H1 (cell line): ENCODE results near the gene SSNA1. TPM values are rescaled to one million over a fixed set of nuclear protein-coding genes. Genes with fewer than 3 reads are reported as not detected.

Experiments used
- CTCF ChIA-PET: fragments of 300-600 bp; sonication (Branson Sonifier 250); formaldehyde crosslinking; loops from one replicate; lab custom pipeline; 2021; ENCODE audit not compliant: partially characterized antibody; lab: Charles Lee
- POLR2A ChIA-PET: fragments of 300-600 bp; sonication (Branson Sonifier 250); formaldehyde crosslinking; loops from one replicate; lab custom pipeline; 2021; ENCODE audit warnings: inconsistent platforms; ENCODE audit not compliant: partially characterized antibody; lab: Charles Lee
- DNase-seq, 2 experiments: peaks; one replicate each; pipeline versions ENCODE4 v3.0.0 to v3.0.0-alpha.2; 2010 to 2022; ENCODE audit warnings: low spot score in 2 of 2, low read depth in 1 of 2, mixed read lengths in 1 of 2
- FAIRE-seq: peaks from 2 replicates; lab custom pipeline; 2011; peaks lifted over from hg19 to GRCh38; lab: Jason Lieb, UNC
- H2AFZ ChIP-seq: 2 replicates; pipeline ENCODE4 v1.8.1; 2012; ENCODE audit warnings: low read length, inconsistent platforms
- H2AK5ac ChIP-seq: 2 replicates; pipeline ENCODE4 v1.6.1; 2013; ENCODE audit warnings: low read depth, low read length
- H2BK120ac ChIP-seq: replicated peaks from 2 replicates; pipeline ENCODE3; 2013; ENCODE audit warnings: low read depth, low read length, inconsistent platforms
- H2BK12ac ChIP-seq: 2 replicates; pipeline ENCODE4 v1.6.1; 2013; ENCODE audit warnings: low read depth, low read length
- H2BK15ac ChIP-seq: 2 replicates; pipeline ENCODE4 v1.6.1; 2013; ENCODE audit warnings: low read length
- H2BK20ac ChIP-seq: 2 replicates; pipeline ENCODE4 v1.6.1; 2013; ENCODE audit warnings: low read length
- H2BK5ac ChIP-seq: 2 replicates; pipeline ENCODE4 v1.6.1; 2013; ENCODE audit warnings: low read depth, low read length
- H3K14ac ChIP-seq: 2 replicates; pipeline ENCODE4 v1.6.1; 2013; ENCODE audit warnings: inconsistent platforms; ENCODE audit not compliant: insufficient read length
- H3K18ac ChIP-seq: 2 replicates; pipeline ENCODE4 v1.6.1; 2013; ENCODE audit warnings: low read length; ENCODE audit errors: extremely low read depth
- H3K23ac ChIP-seq: 2 replicates; pipeline ENCODE4 v1.6.1; 2013; ENCODE audit warnings: inconsistent platforms; ENCODE audit not compliant: insufficient read length
- H3K23me2 ChIP-seq: 2 replicates; pipeline ENCODE4 v1.6.1; 2013; ENCODE audit warnings: low read depth, low read length
- H3K27ac ChIP-seq: 2 replicates; pipeline ENCODE4 v1.6.1; 2011; ENCODE audit warnings: low read depth, low read length, inconsistent platforms
- H3K27me3 ChIP-seq, 4 experiments: replicated peaks in 1 of 4; 1 replicate in 1 of 4; 2 replicates in 3 of 4; pipeline versions ENCODE4 v1.6.1 to v1.8.1; 2011 to 2013; ENCODE audit warnings: low read length in 3 of 4, mild to moderate bottlenecking in 3 of 4, inconsistent platforms in 2 of 4, mixed read lengths in 2 of 4, moderate library complexity in 1 of 4; ENCODE audit not compliant: control insufficient read depth in 3 of 4, insufficient read depth in 3 of 4; ENCODE audit errors: extremely low read depth in 1 of 4
- H3K36me3 ChIP-seq, 4 experiments: 2 replicates each; pipeline versions ENCODE4 v1.6.1 to v1.8.1; 2011 to 2013; ENCODE audit warnings: mild to moderate bottlenecking in 4 of 4, low read length in 3 of 4, moderate library complexity in 2 of 4, control low read depth in 1 of 4, inconsistent platforms in 1 of 4; ENCODE audit not compliant: insufficient read depth in 4 of 4, control insufficient read depth in 2 of 4
- H3K4ac ChIP-seq: replicated peaks from 2 replicates; pipeline ENCODE3; 2013; ENCODE audit warnings: low read length, low read depth, mixed read lengths, inconsistent platforms; ENCODE audit not compliant: insufficient read length
- H3K4me1 ChIP-seq, 4 experiments: replicated peaks in 1 of 4; 1 replicate in 1 of 4; 2 replicates in 3 of 4; pipeline versions ENCODE4 v1.6.1 to v1.8.1; 2011 to 2013; ENCODE audit warnings: low read length in 3 of 4, inconsistent platforms in 2 of 4, mixed read lengths in 1 of 4; ENCODE audit not compliant: insufficient read depth in 4 of 4, control insufficient read depth in 3 of 4
- H3K4me2 ChIP-seq, 2 experiments: 2 replicates each; pipeline versions ENCODE4 v1.6.1 to v1.8.1; 2011 to 2013; ENCODE audit warnings: low read depth in 2 of 2, low read length in 2 of 2, control low read depth in 1 of 2, inconsistent platforms in 1 of 2, mild to moderate bottlenecking in 1 of 2; ENCODE audit not compliant: insufficient read depth in 1 of 2
- H3K4me3 ChIP-seq, 4 experiments: fragments of 200-600, 300-600 bp in 1 of 4; sonication (generic), shearing (Covaris generic), sonication (Bioruptor Twin) in 1 of 4; 2 replicates each; pipeline versions ENCODE4 v1.5.1 to v1.8.1; 2011 to 2016; ENCODE audit warnings: low read length in 4 of 4, low read depth in 3 of 4, control low read depth in 2 of 4, inconsistent platforms in 2 of 4, mild to moderate bottlenecking in 2 of 4, mixed read lengths in 1 of 4, moderate library complexity in 1 of 4; ENCODE audit not compliant: insufficient read depth in 2 of 4; ENCODE audit errors: extremely low read depth in 1 of 4
- H3K56ac ChIP-seq: replicated peaks from 2 replicates; pipeline ENCODE3; 2013; ENCODE audit warnings: low read depth, mild to moderate bottlenecking, mixed read lengths, low read length, inconsistent platforms; ENCODE audit not compliant: insufficient read length
- H3K79me1 ChIP-seq: 2 replicates; pipeline ENCODE4 v1.6.1; 2013; ENCODE audit warnings: low read depth, low read length, control low read depth
- H3K79me2 ChIP-seq, 2 experiments: 2 replicates each; pipeline versions ENCODE4 v1.6.1 to v1.8.1; 2012 to 2013; ENCODE audit warnings: low read length in 2 of 2, mild to moderate bottlenecking in 2 of 2, inconsistent platforms in 1 of 2; ENCODE audit not compliant: insufficient read depth in 2 of 2, control insufficient read depth in 1 of 2
- H3K9ac ChIP-seq, 4 experiments: replicated peaks in 1 of 4; 1 replicate in 1 of 4; 2 replicates in 3 of 4; pipeline versions ENCODE4 v1.6.1 to v1.8.1; 2011 to 2013; ENCODE audit warnings: low read depth in 3 of 4, low read length in 3 of 4, control low read depth in 2 of 4, mild to moderate bottlenecking in 2 of 4, moderate library complexity in 2 of 4, inconsistent platforms in 1 of 4; ENCODE audit errors: extremely low read depth in 1 of 4
- H3K9me3 ChIP-seq, 2 experiments: 2 replicates each; pipeline versions ENCODE4 v1.6.1 to v1.8.1; 2012 to 2013; ENCODE audit warnings: mild to moderate bottlenecking in 2 of 2, moderate library complexity in 2 of 2, control low read depth in 1 of 2, inconsistent platforms in 1 of 2, low read depth in 1 of 2, low read length in 1 of 2, mixed read lengths in 1 of 2; ENCODE audit not compliant: insufficient read depth in 2 of 2
- H4K20me1 ChIP-seq, 2 experiments: replicated peaks in 1 of 2; 2 replicates each; pipeline versions ENCODE3 to v1.8.1; 2011 to 2013; ENCODE audit warnings: inconsistent platforms in 2 of 2, low read length in 2 of 2, mild to moderate bottlenecking in 1 of 2; ENCODE audit not compliant: insufficient read depth in 2 of 2, control insufficient read depth in 1 of 2
- H4K5ac ChIP-seq: 2 replicates; pipeline ENCODE4 v1.6.1; 2013; ENCODE audit warnings: low read length, low read depth, mixed read lengths, inconsistent platforms; ENCODE audit not compliant: insufficient read length
- H4K8ac ChIP-seq: 2 replicates; pipeline ENCODE4 v1.8.0; 2013; ENCODE audit warnings: mild to moderate bottlenecking, moderate library complexity, low read length, inconsistent platforms; ENCODE audit not compliant: insufficient read depth; ENCODE audit errors: extremely low read depth
- H4K91ac ChIP-seq: replicated peaks from 2 replicates; pipeline ENCODE3; 2013; ENCODE audit warnings: low read length, mixed read lengths, inconsistent platforms; ENCODE audit not compliant: insufficient read length
- KDM1A ChIP-seq: fragments of 200-600, 300-600 bp; sonication (generic); IDR thresholded peaks from 2 replicates; pipeline ENCODE4 v1.7.1; 2016; ENCODE audit warnings: mild to moderate bottlenecking, low read length, borderline replicate concordance
- POLR2AphosphoS5 ChIP-seq: IDR thresholded peaks from 2 replicates; pipeline ENCODE4 v1.6.1; 2011; ENCODE audit warnings: low read depth, low read length
- SAP30 ChIP-seq: fragments of 300-600 bp; sonication (generic); IDR thresholded peaks from 2 replicates; pipeline ENCODE4 v1.7.1; 2012; ENCODE audit warnings: low read length, moderate library complexity, mild to moderate bottlenecking, inconsistent platforms; ENCODE audit not compliant: insufficient read depth, insufficient replicate concordance
- TBP ChIP-seq: IDR thresholded peaks from 2 replicates; pipeline ENCODE4 v1.6.1; 2011; ENCODE audit warnings: low read depth, low read length, improper control_type of control experiment
- TCF12 ChIP-seq: IDR thresholded peaks from 2 replicates; pipeline ENCODE4 v1.6.1; 2011; ENCODE audit warnings: low read depth, mild to moderate bottlenecking, low read length
- WGBS, 2 experiments: shearing (Covaris generic) in 1 of 2; methylation state at CpG; one replicate each; pipeline versions ENCODE4 v1.1.6 to v1.1.7; 2013 to 2015; ENCODE audit warnings: low lambda C conversion rate in 2 of 2, mixed read lengths in 2 of 2, inconsistent platforms in 1 of 2, low coverage in 1 of 2, missing lambda C conversion rate in 1 of 2; ENCODE audit not compliant: insufficient replicate concordance in 2 of 2, insufficient coverage in 1 of 2, insufficient read length in 1 of 2; ENCODE audit errors: extremely low coverage in 1 of 2, missing lambda C conversion rate in 1 of 2; 5-methylcytosine and 5-hydroxymethylcytosine counted together
- polyA plus RNA-seq, 7 experiments: library from polyadenylated mRNA; depleted of rRNA in 3 of 7; stranded (reverse) in 5 of 7; unstranded in 2 of 7; fragments of >200 nt in 5 of 7; fragments of 200-250 nt in 2 of 7; gene quantifications; 1 replicate in 5 of 7; 2 replicates in 1 of 7; 4 replicates in 1 of 7; pipeline versions ENCODE4 v1.2.1 to v1.2.3, GENCODE V29; 2011 to 2013; ENCODE audit warnings: missing spikeins in 2 of 7, mixed read lengths in 2 of 7
- total RNA-seq: library from RNA; stranded (reverse); fragmentation: NEBNext Ultra II Directional; extraction: Animal tissue kit (Norgen Biotek cat#: 25700); gene quantifications from 2 replicates; pipeline ENCODE4 v1.2.1, GENCODE V29; 2021

Gene SSNA1
- total and polyA plus RNA-seq, 2 of the 8 experiments (the other 6 are each of a cell fraction or from before 2014, with no cell fraction given) = 87.3 to 157 TPM

DNA sequence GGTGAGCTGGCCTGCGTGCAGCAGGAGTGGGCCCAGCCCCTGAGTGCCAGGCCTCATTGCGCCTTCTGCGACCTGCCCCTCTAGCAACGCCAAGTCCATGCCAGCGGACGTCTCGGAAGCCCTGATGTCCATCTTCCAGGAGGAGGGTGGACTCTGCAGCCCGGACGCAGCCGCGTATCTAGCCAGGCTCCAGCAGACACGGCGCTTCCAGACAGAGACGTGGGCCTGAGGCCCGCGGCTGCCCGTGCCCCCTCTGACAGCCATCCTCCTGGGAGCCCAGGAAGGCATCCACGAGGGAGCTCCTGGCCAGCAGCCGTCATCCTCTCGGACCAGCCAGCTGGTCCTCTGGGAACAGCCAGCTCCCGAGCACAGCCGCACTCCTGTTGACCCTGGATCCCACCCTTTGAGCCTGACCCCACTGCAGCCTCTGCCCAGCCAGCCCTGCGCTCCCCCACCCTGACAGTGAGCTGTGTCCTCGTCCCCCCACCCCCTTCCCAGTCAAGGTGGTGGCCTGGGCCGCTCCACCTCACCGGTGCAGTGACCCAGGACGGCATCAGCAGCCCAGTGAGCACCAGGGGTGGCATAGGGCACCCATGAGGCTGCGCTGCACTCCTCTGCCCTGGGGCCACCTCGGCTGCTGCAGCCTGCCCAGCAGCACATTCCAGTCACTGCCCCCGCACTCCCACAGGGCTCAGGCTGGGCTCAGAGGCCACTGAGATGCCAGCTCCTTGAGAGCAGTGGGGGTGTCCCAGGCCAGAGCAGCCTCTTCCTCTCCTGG, 27.9 kb downstream of the SSNA1 start:
- no peak overlapping the region for H2AFZ ChIP-seq
- H3K4me1 ChIP-seq = peaks cover 0 to 7% (median 4%) of the 10 kb centered on the region in 4 experiments; a peak in 5 of 7 replicates
- H3K79me2 ChIP-seq = no peaks in the 10 kb centered on the region
- no peak overlapping the region for H3K14ac ChIP-seq
- H4K5ac ChIP-seq = no peak overlapping the region
- TF ChIP-seq KDM1A (no peak), SAP30 (no peak), TCF12 (no peak), POLR2AphosphoS5 (no peak), TBP (no peak)
- 0 out of 4 replicates have a peak overlapping the region, but pooled peaks of 1 of the 2 experiments have one; percentile 37 for H3K4me2 ChIP-seq
- H3K9me3 ChIP-seq = no peaks in the 10 kb centered on the region
- H3K9ac ChIP-seq = no peak overlapping the region
- no peak overlapping the region for H3K18ac ChIP-seq
- H2BK15ac ChIP-seq = no peak overlapping the region
- H3K27ac ChIP-seq = no peak overlapping the region
- no peaks in the 10 kb centered on the region for H3K27me3 ChIP-seq
- ChIA-PET CTCF (interaction anchor here (0.6 to 3.8 kb wide), 16 partner anchors 11 to 98 kb away, joined by 3 to 19 read pairs (median 4); partner anchors contain the start of genes LRRC26, RNF224 and TPRN), POLR2A (interaction anchor here (0.7 to 69.9 kb wide), 12 partner anchors 9 to 130 kb away, joined by 3 to 1462 read pairs (median 4); partner anchors contain the start of genes ANAPC2, MAN1B1, NDOR1 and NELFB)
- FAIRE-seq (no peak), DNase-seq (no peak)
- 89% methylated on average over 19 of the region's 30 CpGs; no CpG with 5 or more reads in 1 of the 2 experiments for WGBS, 2 experiments
- H2BK12ac ChIP-seq = no peak overlapping the region
- H2BK20ac ChIP-seq = no peak overlapping the region
- H3K79me1 ChIP-seq = no peaks in the 10 kb centered on the region; the same call in 1 of the 2 replicates
- H4K8ac ChIP-seq = no peak overlapping the region
- H2BK120ac ChIP-seq = no peak overlapping the region
- H3K4ac ChIP-seq = no peak overlapping the region
- H2BK5ac ChIP-seq = no peak overlapping the region
- H4K91ac ChIP-seq = no peak overlapping the region
- H3K56ac ChIP-seq = no peak overlapping the region
- no peak overlapping the region for H3K23ac ChIP-seq
- H4K20me1 ChIP-seq = peaks cover 0 to 17% of the 10 kb centered on the region in 2 experiments
- peaks cover 0 to 22% (median 7%) of the 10 kb centered on the region in 4 experiments; a peak in 6 of 8 replicates for H3K36me3 ChIP-seq
- H3K4me3 ChIP-seq = no peak overlapping the region
- peaks cover under 1% of the 10 kb centered on the region; the same call in 1 of the 2 replicates for H3K23me2 ChIP-seq
- no peak overlapping the region for H2AK5ac ChIP-seq
